GM18520 (cell line): ENCODE results near the gene MINAR1.
"Not testable (repeated sequence)": the region's sequence is repeated elsewhere in the genome, so short reads cannot be mapped to it uniquely, and the experiment has no call there.

Experiments
- ATAC-seq: cut with Tn5 transposase; IDR thresholded peaks from one replicate; pipeline ENCODE4 v1.9.1; 2021; ENCODE audit not compliant: unreplicated experiment

MINAR1 gene, protein sequence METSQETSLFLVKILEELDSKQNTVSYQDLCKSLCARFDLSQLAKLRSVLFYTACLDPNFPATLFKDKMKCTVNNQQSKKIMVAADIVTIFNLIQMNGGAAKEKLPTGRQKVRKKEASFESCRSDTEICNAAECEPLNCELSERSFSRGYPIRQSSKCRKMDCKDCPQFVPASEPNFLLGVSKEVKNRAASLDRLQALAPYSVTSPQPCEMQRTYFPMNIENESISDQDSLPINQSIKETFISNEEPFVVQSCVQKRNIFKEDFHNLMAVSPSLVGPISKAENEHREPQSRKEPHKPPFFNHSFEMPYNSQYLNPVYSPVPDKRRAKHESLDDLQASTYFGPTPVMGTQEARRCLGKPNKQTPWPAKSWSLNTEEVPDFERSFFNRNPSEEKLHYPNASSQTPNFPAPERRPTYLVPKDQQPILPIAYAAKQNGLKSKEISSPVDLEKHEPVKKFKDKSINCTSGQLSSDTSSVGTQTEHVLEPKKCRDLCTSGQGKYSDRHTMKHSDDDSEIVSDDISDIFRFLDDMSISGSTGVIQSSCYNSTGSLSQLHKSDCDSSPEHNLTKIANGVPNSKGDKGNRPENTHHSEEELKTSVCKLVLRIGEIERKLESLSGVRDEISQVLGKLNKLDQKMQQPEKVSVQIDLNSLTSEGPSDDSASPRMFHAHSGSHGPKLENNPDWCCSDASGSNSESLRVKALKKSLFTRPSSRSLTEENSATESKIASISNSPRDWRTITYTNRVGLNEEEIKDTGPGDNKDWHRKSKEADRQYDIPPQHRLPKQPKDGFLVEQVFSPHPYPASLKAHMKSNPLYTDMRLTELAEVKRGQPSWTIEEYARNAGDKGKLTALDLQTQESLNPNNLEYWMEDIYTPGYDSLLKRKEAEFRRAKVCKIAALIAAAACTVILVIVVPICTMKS

DNA sequence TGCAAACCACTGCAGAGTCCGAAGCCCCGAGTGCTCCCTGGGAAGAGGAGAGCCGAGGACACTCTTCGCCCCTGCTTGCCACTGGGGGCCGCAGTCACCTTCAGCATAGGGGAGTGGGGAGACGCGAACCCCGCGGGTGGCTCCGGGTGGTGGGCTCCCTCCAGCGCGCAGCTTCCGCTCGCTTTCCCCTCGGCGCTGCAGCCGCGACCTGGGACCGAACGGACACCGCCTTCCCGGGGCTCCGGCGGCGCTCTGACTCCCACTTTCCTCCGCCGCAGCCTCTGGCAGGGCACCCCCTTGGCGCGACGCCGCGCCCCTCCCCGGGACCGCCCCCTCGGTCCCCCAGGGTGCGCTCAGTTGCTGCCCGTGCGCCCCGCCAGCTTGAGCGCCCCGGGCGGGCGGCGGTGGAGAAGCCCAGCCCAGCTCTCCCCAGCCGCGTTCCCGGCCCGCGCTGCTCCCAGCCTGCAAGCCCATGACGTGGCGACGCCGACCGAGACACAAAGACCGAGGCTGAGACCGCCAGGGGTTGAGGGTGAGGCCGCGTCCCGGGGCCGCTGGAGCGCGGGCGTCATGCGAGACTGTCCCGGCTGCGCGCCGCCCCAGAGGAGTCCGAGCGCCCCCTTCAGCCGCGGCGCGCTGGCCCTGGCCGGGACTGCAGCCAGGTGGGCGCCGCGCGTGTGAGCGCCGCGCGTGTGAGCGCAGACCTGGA is at the start of gene MINAR1:
TSS of gene MINAR1 (plus strand) at position 701 of the 709 bp plus-strand sequence. CDS start 23,812 bp downstream, outside the sequence.
- no peak for ATAC-seq

DNA sequence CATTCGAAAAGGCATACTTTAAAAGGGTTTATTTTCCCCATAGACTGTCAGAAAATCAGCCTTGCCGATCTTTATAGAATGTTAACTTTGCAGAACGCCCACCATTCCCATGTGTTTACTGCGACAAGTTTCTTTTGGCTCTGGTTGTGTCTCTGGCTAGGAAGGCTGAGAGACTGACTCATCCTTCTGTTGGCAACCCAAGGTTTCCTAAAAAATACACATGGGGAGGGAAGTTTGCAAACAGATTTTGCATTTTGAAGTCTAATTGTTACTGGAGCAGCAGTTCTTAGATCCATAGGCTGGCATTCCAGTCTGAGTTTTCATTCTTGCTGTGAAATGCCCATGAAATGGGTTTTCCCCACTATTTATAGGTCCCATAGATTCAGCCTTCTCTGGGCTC is 37.9 kb upstream of the MINAR1 start:
- ATAC-seq, result no peak

DNA sequence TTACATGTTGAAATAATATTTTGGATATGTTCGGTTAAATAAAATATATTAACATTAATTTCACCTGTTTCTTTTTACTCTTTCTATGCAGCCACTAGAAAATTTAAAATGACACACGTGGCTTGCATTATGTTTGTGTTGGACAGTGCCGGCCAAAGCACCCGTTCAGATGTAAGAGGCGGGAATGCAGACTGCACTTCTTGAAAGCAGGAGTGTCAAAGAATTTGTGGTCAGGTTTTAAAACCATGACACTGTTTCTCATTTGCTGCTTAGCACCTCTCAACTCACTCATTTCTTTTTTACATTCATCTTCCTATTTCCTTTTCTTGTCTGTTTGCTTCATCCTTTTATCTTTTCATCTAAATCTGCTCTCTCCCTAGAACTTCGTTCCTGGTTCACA is 35.3 kb upstream of the MINAR1 start:
- no peak for ATAC-seq

DNA sequence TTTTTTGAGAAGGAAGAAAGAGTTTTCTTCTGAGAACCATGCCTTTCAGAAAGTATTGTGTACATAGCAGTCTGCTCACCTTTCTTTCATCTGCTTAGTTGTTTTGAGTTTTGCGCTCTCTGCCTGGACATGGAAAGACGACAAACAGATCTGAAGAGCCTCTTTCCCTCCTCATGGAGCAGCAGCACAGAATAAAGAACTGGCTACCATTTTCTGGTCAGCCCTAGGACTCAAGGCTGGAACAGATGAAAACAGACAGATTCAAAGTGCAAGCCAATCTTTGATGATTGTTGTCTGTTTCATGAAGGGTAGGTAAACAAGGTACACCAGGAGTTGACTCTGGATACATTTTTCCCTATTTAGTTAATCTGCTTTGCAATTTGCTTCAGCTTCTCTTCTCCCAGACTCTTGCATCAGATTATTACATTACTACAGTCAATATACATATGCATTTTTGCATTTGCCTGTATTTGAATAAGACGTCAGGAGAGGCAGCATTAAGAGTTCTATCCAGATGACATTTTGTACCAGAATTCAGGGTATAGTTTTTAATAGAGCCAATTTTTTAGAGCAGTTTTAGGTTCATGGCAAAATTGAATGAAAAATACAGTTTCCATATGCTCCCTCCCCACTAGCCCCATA is 34.7 kb upstream of the MINAR1 start:
- no peak for ATAC-seq

DNA sequence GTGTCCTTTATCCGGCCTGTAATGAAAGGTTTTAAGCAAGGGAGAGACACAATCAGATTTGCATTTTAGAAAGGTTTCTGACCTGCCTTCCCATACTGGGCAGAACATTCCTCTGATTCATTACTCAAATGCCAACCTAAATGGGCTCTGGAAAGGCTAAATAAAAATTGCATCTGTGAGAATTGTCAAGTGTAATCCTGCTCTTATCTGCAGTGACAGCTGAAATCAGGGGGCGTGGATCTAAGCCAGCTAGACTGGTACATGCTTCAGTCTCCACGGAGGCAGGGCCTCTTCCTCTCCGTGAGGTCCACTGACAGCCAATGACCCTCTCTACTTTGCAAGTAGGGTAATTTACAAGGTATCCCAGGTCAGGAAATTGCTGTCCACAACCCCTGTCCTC is 32.5 kb upstream of the MINAR1 start:
- ATAC-seq, result no peak

DNA sequence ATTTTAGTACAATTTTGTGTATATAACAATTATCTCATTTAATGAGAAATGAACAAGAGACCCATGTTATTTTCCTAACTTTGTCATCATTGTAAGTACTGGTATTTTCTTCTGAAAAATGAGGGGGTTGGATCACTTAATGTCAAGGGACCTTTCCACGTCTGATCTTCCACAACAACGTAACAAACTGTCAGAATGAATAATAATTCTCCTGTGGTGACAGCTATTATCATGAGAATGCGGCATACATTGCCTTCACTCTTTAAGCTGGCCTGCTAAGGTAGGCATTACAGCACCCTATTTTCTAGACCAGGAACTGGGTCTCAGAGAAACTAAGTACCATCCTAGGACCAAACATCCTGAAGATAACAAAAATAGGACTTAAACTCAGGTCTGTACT is 31.5 kb upstream of the MINAR1 start:
- ATAC-seq, result no peak

DNA sequence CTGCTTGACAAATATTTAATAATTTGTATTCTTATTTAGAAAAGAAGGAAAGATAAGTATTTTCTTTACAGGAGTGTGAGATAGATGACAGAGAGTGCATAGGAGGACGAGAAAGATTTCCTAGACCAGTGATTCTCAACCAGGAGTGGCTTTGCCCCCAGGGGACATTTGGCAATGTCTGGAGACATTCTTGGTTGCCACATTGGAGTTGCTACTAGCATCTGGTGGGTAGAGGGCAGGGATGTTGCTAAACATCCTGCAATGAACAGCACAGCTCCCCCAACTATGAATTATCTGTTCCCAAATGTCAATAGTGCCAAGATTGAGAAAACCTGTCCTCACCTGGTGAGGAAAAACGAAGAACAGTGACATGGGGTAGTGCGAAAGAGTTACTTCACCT is 30.8 kb upstream of the MINAR1 start:
- no peak for ATAC-seq

DNA sequence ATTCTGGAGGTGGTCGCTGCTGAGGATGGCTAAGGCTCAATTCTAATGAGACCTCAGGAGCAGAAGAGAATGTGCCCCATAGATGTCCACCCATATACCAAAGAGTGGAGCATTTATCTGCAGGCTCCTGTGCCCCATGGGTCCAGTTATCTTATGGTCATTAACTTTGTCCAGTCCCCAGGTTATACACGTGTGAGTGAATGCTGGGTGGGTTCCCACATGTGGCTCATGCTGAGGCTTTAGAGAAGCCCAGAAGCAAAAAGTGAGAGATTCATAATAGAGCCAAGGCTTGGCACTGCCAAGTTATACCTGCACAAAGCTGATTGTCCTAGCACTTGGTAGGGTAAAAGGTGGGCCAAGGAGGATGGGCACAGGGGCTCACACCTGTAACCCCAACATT is 30.0 kb upstream of the MINAR1 start:
- ATAC-seq, result no peak

DNA sequence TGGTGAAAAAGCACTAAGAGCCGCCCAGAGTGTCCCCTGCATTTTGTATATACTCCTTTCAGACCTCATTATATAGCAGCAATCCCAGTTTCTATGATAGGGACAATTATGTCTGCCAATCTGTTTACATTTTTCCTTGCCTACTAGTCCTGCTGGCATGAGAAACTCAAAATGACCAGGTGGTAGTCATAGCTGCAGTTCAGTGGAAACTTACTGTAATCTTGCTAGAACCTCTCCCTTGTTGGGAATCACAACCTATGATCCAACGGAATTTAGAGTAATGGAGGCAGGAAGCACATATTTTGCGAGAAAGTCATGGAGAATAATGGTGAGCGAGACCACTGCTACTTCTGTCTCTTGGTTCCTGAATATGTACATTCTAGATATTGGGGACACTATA is 28.6 kb upstream of the MINAR1 start:
- no peak for ATAC-seq

DNA sequence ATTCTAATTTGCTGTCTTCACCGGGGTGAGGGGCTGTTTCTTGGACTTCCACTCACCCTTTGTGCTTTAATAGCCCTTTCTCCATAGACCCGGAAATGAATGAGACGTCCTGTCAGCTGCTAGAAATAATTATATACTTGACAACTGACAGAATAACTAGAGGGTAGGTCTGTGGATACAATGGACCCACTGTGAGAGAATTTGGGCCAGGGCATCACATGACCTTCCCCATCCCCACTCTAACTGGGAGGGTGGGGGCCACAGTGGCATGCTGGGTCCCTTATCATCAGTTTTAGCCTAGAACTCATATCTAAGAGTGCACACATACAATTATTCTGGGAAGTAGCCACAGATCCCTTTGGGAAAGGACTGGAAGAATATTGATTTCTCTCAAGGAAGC is 25.9 kb upstream of the MINAR1 start:
- ATAC-seq, result no peak

DNA sequence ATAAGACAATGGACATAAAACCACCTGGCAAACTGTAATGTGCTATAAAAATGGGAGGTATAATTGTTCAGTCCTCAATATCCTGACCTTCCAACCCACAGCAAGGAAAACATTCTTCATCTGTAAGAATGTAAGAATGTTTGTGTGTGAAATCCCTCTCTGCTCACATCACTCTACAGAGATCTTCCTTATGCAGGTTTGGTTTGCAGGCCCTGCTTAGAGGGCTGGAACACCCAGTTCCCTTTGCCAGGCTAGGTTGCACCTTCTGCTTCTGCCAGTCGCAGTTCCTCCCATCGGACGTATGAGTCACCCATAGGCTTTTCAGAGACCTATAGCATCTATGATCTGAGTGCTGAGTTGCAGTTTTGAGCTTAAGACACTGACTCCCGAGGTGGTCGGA is 24.1 kb upstream of the MINAR1 start:
- no peak for ATAC-seq

DNA sequence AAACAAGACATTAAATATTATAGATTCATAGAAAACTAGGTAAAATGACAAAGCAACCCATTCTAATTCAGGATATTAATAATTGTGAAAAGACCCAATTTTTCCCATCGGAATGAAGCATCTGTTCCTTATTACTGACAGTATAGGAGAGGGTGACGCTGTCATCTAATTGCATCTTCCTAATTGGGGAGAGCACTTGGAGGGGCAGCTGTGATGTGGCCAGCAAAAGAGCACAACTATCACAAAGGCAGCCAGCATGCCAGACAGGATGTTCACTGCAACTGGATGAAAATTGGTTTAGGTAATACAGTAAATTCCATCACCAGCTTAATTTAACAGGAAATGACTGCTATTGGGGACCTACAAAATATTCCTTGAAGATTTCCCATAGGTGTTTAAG is 21.9 kb upstream of the MINAR1 start:
- no peak for ATAC-seq

DNA sequence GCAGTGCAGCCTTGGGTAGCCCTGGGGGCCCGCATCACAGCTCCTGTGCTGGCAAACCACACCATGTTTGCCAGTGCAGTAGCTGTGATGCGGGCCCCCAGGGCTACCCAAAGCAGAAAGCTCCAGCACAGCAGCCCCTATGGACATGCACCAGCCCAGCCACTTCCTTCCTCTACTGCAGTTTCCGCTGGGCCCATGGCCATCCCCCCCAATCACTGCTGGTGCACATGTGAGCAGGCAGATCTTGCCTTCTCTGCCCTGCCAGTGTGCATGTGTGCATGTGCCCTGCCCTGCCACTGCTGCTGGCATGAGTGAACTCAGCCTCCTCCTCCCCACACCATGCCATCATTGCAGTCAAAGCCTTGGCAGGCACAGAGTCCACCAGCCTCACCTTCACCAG is 20.1 kb upstream of the MINAR1 start:
- no peak for ATAC-seq

DNA sequence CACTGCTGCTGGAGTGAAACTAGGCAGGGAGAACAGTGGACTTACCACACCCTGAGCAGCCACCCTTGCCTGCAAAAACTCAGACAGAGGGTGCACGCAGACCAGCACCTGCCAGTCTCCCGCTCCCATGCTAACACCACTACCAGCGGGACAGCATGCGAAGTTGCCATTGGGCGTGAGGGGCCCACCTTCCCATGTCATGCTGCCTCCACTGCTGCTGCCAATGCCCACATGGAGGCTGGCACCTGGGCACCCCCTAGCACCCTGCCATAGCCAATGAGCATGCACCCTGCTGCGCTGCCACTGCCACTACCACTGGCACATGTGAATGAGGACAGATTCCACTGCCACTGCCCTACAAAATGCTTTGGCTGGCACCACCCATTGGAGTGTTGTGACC is 19.7 kb upstream of the MINAR1 start:
- ATAC-seq, result no peak

DNA sequence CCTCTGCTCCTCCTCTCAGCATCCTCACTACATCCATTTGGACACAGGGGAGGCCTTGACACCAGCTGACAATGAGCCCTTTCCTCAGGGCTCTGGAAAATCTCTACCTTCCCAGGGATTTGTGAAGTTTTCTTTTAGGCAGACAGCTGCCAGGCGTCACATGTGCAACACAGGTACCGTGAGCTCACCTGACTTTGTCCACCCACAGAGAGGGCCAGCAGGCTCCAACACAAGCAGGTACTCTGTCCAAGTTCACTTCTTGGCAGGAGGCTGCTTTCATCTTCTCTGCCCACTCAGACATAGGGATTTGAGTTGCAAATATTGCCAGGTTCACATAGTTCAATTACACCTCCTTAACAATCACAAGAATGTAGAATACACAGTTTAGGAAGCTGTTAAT is 15.3 kb upstream of the MINAR1 start:
- ATAC-seq, result no peak

DNA sequence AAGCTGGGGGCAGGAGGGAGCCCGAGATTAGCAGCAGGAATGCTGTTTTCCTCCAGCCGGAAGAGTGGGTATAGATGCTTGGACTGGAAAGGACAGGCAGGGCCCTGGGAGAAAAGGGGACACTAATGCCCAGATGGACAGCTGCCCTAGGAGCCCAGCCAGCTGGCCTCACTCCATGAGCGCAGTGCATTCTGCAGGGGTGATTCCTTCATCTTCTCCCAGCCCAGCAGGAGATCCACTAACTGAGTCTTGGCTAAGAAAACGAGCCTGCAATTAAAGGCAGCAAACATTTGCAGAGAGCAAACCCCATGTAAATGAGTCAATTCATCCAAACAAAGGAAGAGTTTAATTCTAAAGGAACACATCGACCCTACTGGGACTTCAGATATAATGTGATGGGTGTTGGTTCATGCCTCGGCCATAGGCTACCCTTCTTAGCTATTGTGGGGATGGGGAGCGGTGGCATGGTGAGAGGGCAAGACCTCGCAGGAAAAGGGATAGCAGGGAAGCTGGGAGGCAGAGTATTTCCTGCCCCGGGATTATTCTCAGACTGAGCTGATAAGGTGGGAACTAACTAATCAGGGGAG is 13.3 kb upstream of the MINAR1 start:
- ATAC-seq, result no peak

DNA sequence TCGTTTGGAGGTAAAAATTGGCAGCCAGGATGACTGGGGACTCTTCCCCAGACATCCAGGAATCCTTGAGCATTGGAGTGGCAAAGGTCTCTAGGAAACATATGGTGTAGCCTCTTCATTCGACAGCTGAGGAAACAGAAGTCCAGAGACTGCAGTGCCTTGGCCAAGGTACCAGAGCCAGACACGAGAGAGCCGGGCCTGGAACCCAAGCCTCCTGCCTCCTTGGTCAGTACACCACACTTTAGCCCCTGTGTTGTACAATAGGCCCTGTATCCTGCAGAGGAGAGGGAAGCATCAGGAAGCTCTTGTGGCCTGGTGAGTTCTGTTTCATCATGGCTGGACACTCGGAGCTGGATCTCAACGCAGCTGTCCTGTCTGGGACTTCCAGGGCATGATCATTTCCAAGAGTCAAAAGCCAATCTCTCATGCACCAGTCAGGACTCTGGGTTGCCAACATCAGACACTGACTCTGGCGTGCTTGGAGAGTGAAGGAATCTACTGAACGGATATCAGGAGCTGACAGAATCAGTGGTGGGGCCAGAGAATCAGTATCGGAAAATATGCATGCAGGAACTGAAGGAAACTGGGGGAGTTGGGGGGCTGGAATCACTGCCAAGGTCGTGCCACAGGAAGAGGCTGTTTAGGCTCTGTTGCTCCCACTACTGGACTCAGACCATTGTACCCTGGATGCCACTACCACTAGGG is 6.4 kb upstream of the MINAR1 start:
- no peak for ATAC-seq

DNA sequence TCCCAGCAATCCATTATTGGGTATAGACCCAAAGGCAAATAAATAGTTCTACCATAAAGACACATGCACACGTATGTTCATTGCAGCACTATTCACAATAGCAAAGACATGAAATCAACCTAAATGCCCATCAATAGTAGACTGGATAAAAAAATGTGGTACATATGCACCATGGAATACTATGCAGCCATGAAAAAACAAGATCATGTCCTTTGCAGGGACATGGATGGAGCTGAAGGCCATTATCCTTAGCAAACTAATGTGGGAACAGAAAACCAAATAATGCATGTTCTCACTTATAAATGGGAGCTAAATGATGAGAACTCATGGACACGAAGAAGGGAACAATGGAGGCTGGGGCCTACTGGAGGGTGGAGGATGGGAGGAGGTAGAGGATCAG is 5.2 kb upstream of the MINAR1 start:
- not testable (repeated sequence) for ATAC-seq

DNA sequence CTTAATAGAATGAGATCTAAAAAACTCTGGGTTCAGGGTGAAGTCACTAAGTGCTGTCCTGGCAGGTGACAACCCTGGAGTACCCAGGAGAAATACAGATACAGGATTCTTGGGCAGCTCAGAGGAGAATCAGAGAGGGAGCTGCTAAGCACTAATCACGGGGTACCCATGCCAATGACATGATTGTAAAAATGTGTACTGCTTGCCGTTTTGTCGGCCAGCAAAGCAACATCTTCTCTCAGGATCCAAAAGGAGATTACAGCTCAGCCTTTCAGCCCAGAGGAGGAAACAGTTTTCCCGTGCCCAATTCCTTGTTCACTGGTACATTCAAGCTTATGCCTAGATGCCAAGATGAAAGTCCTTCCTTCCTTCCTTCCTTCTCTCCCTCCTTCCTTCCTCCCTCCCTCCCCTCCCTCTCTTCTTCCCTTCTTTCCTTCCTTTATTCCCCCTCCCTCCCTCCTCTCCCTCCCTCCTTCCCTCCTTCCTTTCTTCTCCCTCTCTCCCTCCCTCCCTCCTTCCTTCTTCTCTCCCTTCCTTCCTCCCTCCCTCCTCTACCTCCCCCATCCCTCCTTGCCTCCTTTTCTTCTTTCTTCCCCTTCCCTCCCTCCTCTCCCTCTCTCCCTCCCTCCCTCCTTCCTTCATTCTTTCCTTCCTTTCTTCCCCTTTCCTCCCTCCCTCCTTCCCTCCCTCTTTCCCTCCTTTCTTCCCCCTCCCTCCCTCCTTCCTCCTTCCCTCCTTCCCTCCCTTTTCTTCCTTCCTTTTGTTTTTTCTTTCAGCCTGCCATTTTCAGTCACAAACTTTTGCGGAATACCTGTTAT is 4.1 kb upstream of the MINAR1 start:
- no peak for ATAC-seq
